NCI-H1694 (cell line): ENCODE data around the gene CTNNA1.
A peak's percentile ranks its signal among the peaks of the same experiment; 100 is the strongest.

Experiments
- DNase-seq: peaks from one replicate; lab custom pipeline; 2025; lab: John Stamatoyannopoulos, UW

CTNNA1 gene

GRCh38 chr5:138966236-138966985, 213.2 kb downstream of the CTNNA1 start:
- no peak for DNase-seq

- no peak for DNase-seq
Measured at GRCh38 chr5:138967791-138968448, 214.7 kb downstream of the CTNNA1 start.

- DNase-seq: no peak
Measured at GRCh38 chr5:138968601-138969000, 215.4 kb downstream of the CTNNA1 start.

GRCh38 chr5:138969323-138970002, 216.2 kb downstream of the CTNNA1 start:
- peak; percentile 41 for DNase-seq

- DNase-seq: no peak
Measured at GRCh38 chr5:138972230-138972629, 219.0 kb downstream of the CTNNA1 start.

- DNase-seq: no peak
Measured at GRCh38 chr5:138972836-138973235, 219.6 kb downstream of the CTNNA1 start.

GRCh38 chr5:138974227-138975063, 221.2 kb downstream of the CTNNA1 start:
- no peak for DNase-seq

- DNase-seq: no peak
Measured at GRCh38 chr5:138975098-138975847, 222.0 kb downstream of the CTNNA1 start.

GRCh38 chr5:138978080-138978479, 224.9 kb downstream of the CTNNA1 start:
- no peak for DNase-seq

GRCh38 chr5:138978581-138978980, 225.4 kb downstream of the CTNNA1 start:
- no peak for DNase-seq

GRCh38 chr5:138979684-138980280, 226.6 kb downstream of the CTNNA1 start:
- DNase-seq: no peak

- no peak for DNase-seq
Measured at GRCh38 chr5:138980441-138980840, 227.2 kb downstream of the CTNNA1 start.

GRCh38 chr5:138981131-138981530, 227.9 kb downstream of the CTNNA1 start:
- DNase-seq: no peak

- no peak for DNase-seq
Measured at GRCh38 chr5:138981586-138981985, 228.4 kb downstream of the CTNNA1 start.

GRCh38 chr5:138983984-138984383, 230.8 kb downstream of the CTNNA1 start:
- DNase-seq: no peak
